ENCODE results near the gene PPP3CA. TPM values are rescaled to one million over a fixed set of nuclear protein-coding genes. Genes with fewer than 3 reads are reported as not detected.
A peak's percentile ranks its signal among the peaks of the same experiment; 100 is the strongest.

The PPP3CA gene
- total and polyA plus RNA-seq, 3 experiments from 2014 or later = 6.9 to 30.7 (median 30.0) TPM

- no peaks in the 10 kb centered on the region for H3K9me3 ChIP-seq (ENCODE audit: low read length)
- H3K4me1 Mint-ChIP-seq = peaks cover 54 to 83% (median 77%) of the 10 kb centered on the region in 3 donors
- ChIA-PET POLR2A (no interaction called here), CTCF (no interaction called here)
- H3K27me3 ChIP-seq (ENCODE audit: insufficient read depth, low read length, poor library complexity, severe bottlenecking) = no peaks in the 10 kb centered on the region
- H3K27ac Mint-ChIP-seq = peak overlapping the region in 3 of 8 donors; percentile 5 to 82 (median 48)
- peak overlapping the region in 3 of 7 donors; percentile 1 to 24 (median 2) for H3K4me3 Mint-ChIP-seq
- no peaks in the 10 kb centered on the region for H3K36me3 ChIP-seq (ENCODE audit: insufficient read depth, low read length)
- no peaks in the 10 kb centered on the region for H3K9me3 Mint-ChIP-seq
- peaks cover 18% of the 10 kb centered on the region for H3K4me1 ChIP-seq (ENCODE audit: insufficient read depth, low read length)
- H3K27me3 Mint-ChIP-seq = no peaks in the 10 kb centered on the region
- H3K4me3 ChIP-seq (ENCODE audit: low read length) = no peak overlapping the region
- no peak for DNase-seq
- no peak overlapping the region for H3K27ac ChIP-seq (ENCODE audit: low read depth, low read length)
- H3K36me3 Mint-ChIP-seq = no peaks in the 10 kb centered on the region
Observed at GRCh38 chr4:101258883-101259282, 88.4 kb downstream of the PPP3CA start.

DNA sequence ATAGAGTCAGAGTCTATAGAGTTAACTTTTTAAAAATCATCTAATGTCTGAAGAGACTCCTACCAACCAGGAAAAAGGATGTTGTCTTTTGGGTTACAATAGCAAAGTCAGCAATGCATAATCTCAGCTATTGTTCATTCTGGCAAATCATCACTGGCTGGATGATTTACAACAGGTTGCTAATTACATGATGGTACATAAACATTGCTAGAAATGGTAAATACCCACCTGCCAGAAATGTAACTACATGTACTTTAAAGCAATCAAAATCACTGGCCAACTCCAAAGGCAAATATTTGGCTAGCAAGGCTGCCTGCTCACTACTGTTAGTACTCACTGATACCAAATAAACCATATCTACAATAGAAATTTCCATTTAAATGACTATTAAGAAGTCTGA is 91.1 kb downstream of the PPP3CA start:
- Histone ChIP-seq H3K27me3 (ENCODE audit: insufficient read depth, low read length, poor library complexity, severe bottlenecking) (no peaks in the 10 kb centered on the region), H3K4me1 (ENCODE audit: insufficient read depth, low read length) (peaks cover 18% of the 10 kb centered on the region), H3K4me3 (ENCODE audit: low read length) (no peak overlapping the region), H3K27ac (ENCODE audit: low read depth, low read length) (no peak overlapping the region), H3K9me3 (ENCODE audit: low read length) (no peaks in the 10 kb centered on the region), H3K36me3 (ENCODE audit: insufficient read depth, low read length) (no peaks in the 10 kb centered on the region)
- H3K27me3 Mint-ChIP-seq = no peaks in the 10 kb centered on the region
- no peaks in the 10 kb centered on the region for H3K36me3 Mint-ChIP-seq
- ChIA-PET POLR2A (no interaction called here), CTCF (no interaction called here)
- DNase-seq = no peak
- peak overlapping the region in 1 of 7 donors; percentile 23 for H3K4me3 Mint-ChIP-seq
- H3K27ac Mint-ChIP-seq = no peak overlapping the region
- H3K4me1 Mint-ChIP-seq = peaks cover 59 to 88% (median 83%) of the 10 kb centered on the region in 3 donors
- H3K9me3 Mint-ChIP-seq = no peaks in the 10 kb centered on the region

DNA sequence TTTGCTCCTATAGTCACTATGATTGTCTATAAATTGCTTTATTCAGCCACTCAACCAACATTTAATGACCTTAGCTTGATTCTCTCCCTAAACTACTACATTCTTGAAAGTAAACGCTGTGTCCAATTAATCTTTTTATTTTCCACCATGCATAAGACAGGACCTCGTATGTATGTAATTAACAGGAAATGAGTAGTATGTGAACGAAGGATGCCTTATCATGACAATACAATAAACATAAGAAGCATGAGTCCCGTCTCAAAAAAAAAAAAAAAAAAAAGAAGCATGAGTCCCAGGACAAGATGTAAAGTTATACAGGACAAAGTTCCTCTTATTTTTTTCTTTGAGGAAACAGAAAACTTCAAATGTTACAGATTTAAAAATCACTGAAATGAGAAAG is 92.5 kb downstream of the PPP3CA start:
- Histone ChIP-seq H3K36me3 (ENCODE audit: insufficient read depth, low read length) (no peaks in the 10 kb centered on the region), H3K4me3 (ENCODE audit: low read length) (no peak overlapping the region), H3K27me3 (ENCODE audit: insufficient read depth, low read length, poor library complexity, severe bottlenecking) (no peaks in the 10 kb centered on the region), H3K27ac (ENCODE audit: low read depth, low read length) (no peak overlapping the region), H3K9me3 (ENCODE audit: low read length) (no peaks in the 10 kb centered on the region), H3K4me1 (ENCODE audit: insufficient read depth, low read length) (peaks cover 18% of the 10 kb centered on the region)
- ChIA-PET CTCF (no interaction called here), POLR2A (no interaction called here)
- no peak for DNase-seq
- Mint-ChIP-seq H3K9me3 (no peaks in the 10 kb centered on the region), H3K4me3 (no peak overlapping the region), H3K4me1 (peaks cover 46 to 75% (median 69%) of the 10 kb centered on the region in 3 donors), H3K27me3 (no peaks in the 10 kb centered on the region), H3K27ac (no peak overlapping the region), H3K36me3 (no peaks in the 10 kb centered on the region)

GRCh38 chr4:101253121-101253520 is 94.2 kb downstream of the PPP3CA start:
- H3K36me3 ChIP-seq (ENCODE audit: insufficient read depth, low read length) = no peaks in the 10 kb centered on the region
- H3K27ac ChIP-seq (ENCODE audit: low read depth, low read length) = no peak overlapping the region
- POLR2A ChIA-PET = no interaction called here
- Mint-ChIP-seq H3K9me3 (no peaks in the 10 kb centered on the region), H3K4me3 (no peak overlapping the region), H3K27me3 (no peaks in the 10 kb centered on the region), H3K4me1 (peaks cover 34 to 58% (median 53%) of the 10 kb centered on the region in 3 donors), H3K36me3 (no peaks in the 10 kb centered on the region), H3K27ac (peak overlapping the region in 2 of 8 donors; percentile 1 to 61)
- H3K27me3 ChIP-seq (ENCODE audit: insufficient read depth, low read length, poor library complexity, severe bottlenecking) = no peaks in the 10 kb centered on the region
- DNase-seq = no peak
- no peak overlapping the region for H3K4me3 ChIP-seq (ENCODE audit: low read length)
- CTCF ChIA-PET = no interaction called here
- H3K4me1 ChIP-seq (ENCODE audit: insufficient read depth, low read length) = peaks cover 6% of the 10 kb centered on the region
- no peaks in the 10 kb centered on the region for H3K9me3 ChIP-seq (ENCODE audit: low read length)

DNA sequence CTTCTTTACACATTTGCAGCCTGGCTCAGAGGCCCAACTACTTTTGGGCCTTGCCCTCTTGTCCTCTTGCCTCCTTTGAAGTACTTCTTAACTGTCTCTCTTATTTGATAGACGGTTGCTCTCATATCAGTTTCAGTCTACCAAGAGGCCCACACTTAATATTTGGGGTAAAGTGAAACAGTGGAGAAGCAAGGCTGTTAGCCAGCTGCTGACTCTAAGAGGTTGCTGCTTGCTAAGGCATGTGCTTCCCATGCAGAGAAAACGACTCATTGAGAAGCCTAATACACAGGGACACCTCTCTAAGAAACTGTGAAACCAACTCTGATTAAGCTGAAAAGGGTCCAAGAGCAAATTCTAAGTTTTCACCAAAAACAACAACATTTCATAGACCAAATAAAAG is 94.6 kb downstream of the PPP3CA start:
- ChIA-PET POLR2A (no interaction called here), CTCF (no interaction called here)
- H3K9me3 ChIP-seq (ENCODE audit: low read length) = no peaks in the 10 kb centered on the region
- Mint-ChIP-seq H3K27me3 (no peaks in the 10 kb centered on the region), H3K4me1 (peaks cover 31 to 54% (median 49%) of the 10 kb centered on the region in 3 donors), H3K4me3 (no peak overlapping the region), H3K9me3 (no peaks in the 10 kb centered on the region), H3K36me3 (no peaks in the 10 kb centered on the region), H3K27ac (peak overlapping the region in 3 of 8 donors; percentile 1 to 61 (median 36))
- peaks cover 5% of the 10 kb centered on the region for H3K4me1 ChIP-seq (ENCODE audit: insufficient read depth, low read length)
- no peaks in the 10 kb centered on the region for H3K36me3 ChIP-seq (ENCODE audit: insufficient read depth, low read length)
- no peaks in the 10 kb centered on the region for H3K27me3 ChIP-seq (ENCODE audit: insufficient read depth, low read length, poor library complexity, severe bottlenecking)
- no peak overlapping the region for H3K27ac ChIP-seq (ENCODE audit: low read depth, low read length)
- no peak for DNase-seq
- H3K4me3 ChIP-seq (ENCODE audit: low read length) = no peak overlapping the region

GRCh38 chr4:101251261-101251660 is 96.1 kb downstream of the PPP3CA start:
- Mint-ChIP-seq H3K4me3 (no peak overlapping the region), H3K4me1 (peaks cover 25 to 48% (median 40%) of the 10 kb centered on the region in 3 donors), H3K36me3 (no peaks in the 10 kb centered on the region), H3K27ac (no peak overlapping the region), H3K27me3 (no peaks in the 10 kb centered on the region), H3K9me3 (no peaks in the 10 kb centered on the region)
- no peak overlapping the region for H3K4me3 ChIP-seq (ENCODE audit: low read length)
- no peak for DNase-seq
- no peaks in the 10 kb centered on the region for H3K9me3 ChIP-seq (ENCODE audit: low read length)
- H3K4me1 ChIP-seq (ENCODE audit: insufficient read depth, low read length) = peaks cover 2% of the 10 kb centered on the region
- no peaks in the 10 kb centered on the region for H3K27me3 ChIP-seq (ENCODE audit: insufficient read depth, low read length, poor library complexity, severe bottlenecking)
- CTCF ChIA-PET = no interaction called here
- POLR2A ChIA-PET = no interaction called here
- no peaks in the 10 kb centered on the region for H3K36me3 ChIP-seq (ENCODE audit: insufficient read depth, low read length)
- no peak overlapping the region for H3K27ac ChIP-seq (ENCODE audit: low read depth, low read length)

DNA sequence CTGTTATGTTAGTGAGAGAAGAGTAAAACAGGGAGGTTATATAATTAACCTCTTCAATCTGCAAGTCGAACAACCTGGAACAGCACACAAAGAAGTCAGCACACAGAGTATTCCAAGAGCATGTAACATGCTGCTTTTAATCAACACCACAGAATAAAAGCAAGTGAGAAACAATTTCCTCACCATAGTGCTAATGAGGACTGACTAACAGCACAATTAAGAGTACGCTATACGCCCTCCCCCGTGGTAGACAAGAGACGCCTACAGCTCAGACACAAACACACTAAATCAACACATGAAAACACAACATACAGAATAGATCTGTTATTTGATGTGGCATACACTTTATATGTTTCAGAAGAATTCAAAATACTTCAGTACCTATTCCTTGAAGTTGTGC is 103.0 kb downstream of the PPP3CA start:
- CTCF ChIA-PET = no interaction called here
- H3K27me3 Mint-ChIP-seq = no peaks in the 10 kb centered on the region

DNA sequence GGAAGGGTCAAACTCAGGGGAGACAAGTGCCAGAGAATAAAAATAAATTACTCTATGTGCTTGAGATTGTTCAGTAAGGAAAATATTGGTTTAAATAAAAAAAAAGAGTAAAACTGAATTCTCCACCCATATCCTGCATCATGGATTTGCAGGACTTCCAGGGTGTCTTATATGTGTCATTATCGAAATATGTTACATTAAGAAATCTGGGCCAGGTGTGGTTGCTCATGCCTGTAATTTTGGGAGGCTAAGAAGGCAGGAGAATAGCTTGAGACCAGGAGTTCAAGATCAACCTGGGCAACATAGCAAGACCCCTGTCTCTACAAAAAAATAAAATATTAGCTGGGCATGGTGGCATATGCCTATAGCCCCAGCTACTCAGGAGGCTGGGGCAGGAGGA is 104.9 kb downstream of the PPP3CA start:
- Histone ChIP-seq H3K36me3 (ENCODE audit: insufficient read depth, low read length) (no peaks in the 10 kb centered on the region), H3K4me3 (ENCODE audit: low read length) (no peak overlapping the region), H3K4me1 (ENCODE audit: insufficient read depth, low read length) (no peaks in the 10 kb centered on the region), H3K9me3 (ENCODE audit: low read length) (no peaks in the 10 kb centered on the region), H3K27me3 (ENCODE audit: insufficient read depth, low read length, poor library complexity, severe bottlenecking) (no peaks in the 10 kb centered on the region), H3K27ac (ENCODE audit: low read depth, low read length) (no peak overlapping the region)
- H3K27ac Mint-ChIP-seq = peak overlapping the region in 1 of 8 donors; percentile 4
- no peaks in the 10 kb centered on the region for H3K27me3 Mint-ChIP-seq
- H3K4me1 Mint-ChIP-seq = peaks cover 39 to 75% (median 59%) of the 10 kb centered on the region in 3 donors
- H3K4me3 Mint-ChIP-seq = no peak overlapping the region
- no peak for DNase-seq
- no peaks in the 10 kb centered on the region for H3K9me3 Mint-ChIP-seq
- CTCF ChIA-PET = interaction anchor here (1.6 kb wide), 1 partner anchor 9 kb away, joined by 3 read pairs; no protein-coding TSS in a partner anchor
- POLR2A ChIA-PET = no interaction called here
- H3K36me3 Mint-ChIP-seq = no peaks in the 10 kb centered on the region

More for the DNA sequence above, 103.0 kb downstream of the PPP3CA start:
- Mint-ChIP-seq H3K36me3 (no peaks in the 10 kb centered on the region), H3K27ac (no peak overlapping the region), H3K4me3 (no peak overlapping the region), H3K4me1 (peaks cover 29 to 58% (median 43%) of the 10 kb centered on the region in 3 donors), H3K9me3 (no peaks in the 10 kb centered on the region)
- DNase-seq = no peak
- H3K27me3 ChIP-seq (ENCODE audit: insufficient read depth, low read length, poor library complexity, severe bottlenecking) = no peaks in the 10 kb centered on the region
- POLR2A ChIA-PET = no interaction called here
- no peaks in the 10 kb centered on the region for H3K4me1 ChIP-seq (ENCODE audit: insufficient read depth, low read length)
- H3K9me3 ChIP-seq (ENCODE audit: low read length) = no peaks in the 10 kb centered on the region
- H3K36me3 ChIP-seq (ENCODE audit: insufficient read depth, low read length) = no peaks in the 10 kb centered on the region
- no peak overlapping the region for H3K4me3 ChIP-seq (ENCODE audit: low read length)
- no peak overlapping the region for H3K27ac ChIP-seq (ENCODE audit: low read depth, low read length)

DNA sequence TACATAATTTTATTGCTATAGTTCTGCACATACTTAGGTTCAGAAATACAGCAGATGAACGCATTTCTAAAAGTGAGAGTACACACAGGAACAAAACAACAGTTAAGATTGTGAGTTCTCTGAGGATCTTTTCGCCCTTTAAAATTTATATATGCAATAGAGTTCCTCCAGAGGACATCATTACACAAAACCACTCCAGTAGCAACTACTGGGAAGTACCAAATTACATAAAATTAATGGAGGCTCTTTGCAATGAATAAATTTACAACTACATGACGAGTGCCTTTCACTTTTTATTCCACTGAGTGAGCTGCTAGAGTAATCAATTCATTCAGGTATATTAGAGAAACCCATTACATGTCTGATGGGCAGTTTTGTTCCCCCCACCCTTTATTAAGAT is 107.2 kb downstream of the PPP3CA start:
- ChIA-PET POLR2A (no interaction called here), CTCF (no interaction called here)
- no peaks in the 10 kb centered on the region for H3K4me1 ChIP-seq (ENCODE audit: insufficient read depth, low read length)
- H3K36me3 ChIP-seq (ENCODE audit: insufficient read depth, low read length) = no peaks in the 10 kb centered on the region
- Mint-ChIP-seq H3K27me3 (no peaks in the 10 kb centered on the region), H3K4me1 (peaks cover 44 to 75% (median 61%) of the 10 kb centered on the region in 3 donors), H3K36me3 (no peaks in the 10 kb centered on the region), H3K4me3 (no peak overlapping the region), H3K9me3 (no peaks in the 10 kb centered on the region), H3K27ac (no peak overlapping the region)
- no peak for DNase-seq
- H3K27me3 ChIP-seq (ENCODE audit: insufficient read depth, low read length, poor library complexity, severe bottlenecking) = no peaks in the 10 kb centered on the region
- H3K4me3 ChIP-seq (ENCODE audit: low read length) = no peak overlapping the region
- no peaks in the 10 kb centered on the region for H3K9me3 ChIP-seq (ENCODE audit: low read length)
- H3K27ac ChIP-seq (ENCODE audit: low read depth, low read length) = no peak overlapping the region
